H54 (cell line): ENCODE results near the gene KCTD18.

Experiments
- DNase-seq: peaks from one replicate; pipeline ENCODE4 v3.0.0; 2011; ENCODE audit warnings: low spot score, mixed read lengths; ENCODE audit not compliant: insufficient read length
- FAIRE-seq: peaks from 3 replicates; lab custom pipeline; 2011; peaks lifted over from hg19 to GRCh38; lab: Jason Lieb, UNC
- POLR2A ChIP-seq: IDR thresholded peaks from 2 replicates; pipeline ENCODE4 v1.6.1; 2011; ENCODE audit warnings: low read depth, mild to moderate bottlenecking, low read length

The KCTD18 gene

GRCh38 chr2:200475795-200476194 lies 34.1 kb downstream of the KCTD18 start:
- DNase-seq, result no peak
- no peak for FAIRE-seq
- TF ChIP-seq POLR2A, result no peak

GRCh38 chr2:200472853-200473464 lies 36.9 kb downstream of the KCTD18 start:
- FAIRE-seq, result no peak
- no peak for TF ChIP-seq POLR2A
- no peak for DNase-seq

- no peak for TF ChIP-seq POLR2A
- FAIRE-seq (no peak), DNase-seq (no peak)
These were observed 37.8 kb downstream of the KCTD18 start for GRCh38 chr2:200471928-200472645.

- peak; percentile 15 for DNase-seq
- no peak for FAIRE-seq
- TF ChIP-seq POLR2A, result no peak
These were observed 38.5 kb downstream of the KCTD18 start for GRCh38 chr2:200471324-200471848.

GRCh38 chr2:200470230-200470629 lies 39.6 kb downstream of the KCTD18 start:
- no peak for TF ChIP-seq POLR2A
- no peak for DNase-seq
- no peak for FAIRE-seq

- no peak for DNase-seq
- TF ChIP-seq POLR2A, result no peak
- no peak for FAIRE-seq
These were observed 40.1 kb downstream of the KCTD18 start for GRCh38 chr2:200469708-200470211.

GRCh38 chr2:200467806-200468681 lies 41.8 kb downstream of the KCTD18 start:
- DNase-seq (no peak), FAIRE-seq (no peak)
- no peak for TF ChIP-seq POLR2A

- DNase-seq (no peak), FAIRE-seq (no peak)
These were observed 43.1 kb downstream of the KCTD18 start for GRCh38 chr2:200466425-200467418.

GRCh38 chr2:200463452-200463851 lies 46.4 kb downstream of the KCTD18 start:
- TF ChIP-seq POLR2A, result no peak
- DNase-seq (no peak), FAIRE-seq (no peak)

More at GRCh38 chr2:200466425-200467418, 43.1 kb downstream of the KCTD18 start:
- TF ChIP-seq POLR2A, result no peak

- no peak for FAIRE-seq
- DNase-seq, result no peak
- no peak for TF ChIP-seq POLR2A
These were observed 47.8 kb downstream of the KCTD18 start for GRCh38 chr2:200461846-200462710.

- DNase-seq (no peak), FAIRE-seq (no peak)
- TF ChIP-seq POLR2A, result no peak
These were observed 50.8 kb downstream of the KCTD18 start for GRCh38 chr2:200459101-200459500.

- TF ChIP-seq POLR2A, result no peak
- FAIRE-seq (no peak), DNase-seq (no peak)
These were observed 53.3 kb downstream of the KCTD18 start for GRCh38 chr2:200456567-200456966.
